ENCODE measurements around the gene SRI.

Gene SRI

GRCh38 chr7:88224601-88225275, 4.9 kb upstream of the SRI start:
- DNase-seq: no peak

- no peak for DNase-seq
Measured at GRCh38 chr7:88223265-88223664, 3.4 kb upstream of the SRI start.

GRCh38 chr7:88218836-88219605, 817 bp downstream of the SRI start:
- peak in 5 of 6 experiments; percentile 3 to 37 (median 4) for DNase-seq

GRCh38 chr7:88218429-88218745, 1.5 kb downstream of the SRI start:
- DNase-seq: no peak

- peak in 2 of 6 experiments; percentile 3 to 11 for DNase-seq
Measured at GRCh38 chr7:88217675-88218428, 2.0 kb downstream of the SRI start.

- DNase-seq: no peak
Measured at GRCh38 chr7:88216276-88216675, 3.6 kb downstream of the SRI start.

GRCh38 chr7:88215295-88215694, 4.5 kb downstream of the SRI start:
- no peak for DNase-seq

- DNase-seq: no peak
Measured at GRCh38 chr7:88214456-88214855, 5.4 kb downstream of the SRI start.

GRCh38 chr7:88212918-88213317, 6.9 kb downstream of the SRI start:
- DNase-seq: no peak

- no peak for DNase-seq
Measured at GRCh38 chr7:88208521-88208920, 11.3 kb downstream of the SRI start.

- DNase-seq: no peak
Measured at GRCh38 chr7:88206254-88206653, 13.6 kb downstream of the SRI start.

GRCh38 chr7:88205179-88205578, 14.7 kb downstream of the SRI start:
- DNase-seq: no peak

GRCh38 chr7:88204525-88205110, 15.2 kb downstream of the SRI start:
- no peak for DNase-seq

GRCh38 chr7:88203401-88203800, 16.4 kb downstream of the SRI start:
- DNase-seq: no peak

GRCh38 chr7:88202799-88203198, 17.0 kb downstream of the SRI start:
- DNase-seq: no peak

- no peak for DNase-seq
Measured at GRCh38 chr7:88202278-88202677, 17.6 kb downstream of the SRI start.

- no peak for DNase-seq
Measured at GRCh38 chr7:88201305-88201704, 18.5 kb downstream of the SRI start.

- DNase-seq: no peak
Measured at GRCh38 chr7:88200789-88201188, 19.0 kb downstream of the SRI start.

GRCh38 chr7:88200261-88200660, 19.6 kb downstream of the SRI start:
- no peak for DNase-seq

GRCh38 chr7:88191911-88192310, 27.9 kb downstream of the SRI start:
- DNase-seq: no peak

- no peak for DNase-seq
Measured at GRCh38 chr7:88185650-88186049, 34.2 kb downstream of the SRI start.

- DNase-seq: no peak
Measured at GRCh38 chr7:88184848-88185304, 35.0 kb downstream of the SRI start.

GRCh38 chr7:88183051-88183450, 36.8 kb downstream of the SRI start:
- no peak for DNase-seq

GRCh38 chr7:88176190-88176589, 43.6 kb downstream of the SRI start:
- DNase-seq: no peak

Data from stimulated activated naive CD4-positive, alpha-beta T cell (primary cell).